A673 (cell line): Measurements from ENCODE around the gene EVPL. TPM values are rescaled to one million over a fixed set of nuclear protein-coding genes. Genes with fewer than 3 reads are reported as not detected.

ENCODE experiments used
- BruUV-seq: library from RNA; stranded (reverse); fragments of 400-500 nt; replicated peaks from 2 replicates; lab custom pipeline; 2021; lab: Mats Ljungman, UMichigan
- CTCF ChIA-PET: fragments of 300-600 bp; sonication (Branson Sonifier 250); formaldehyde crosslinking; loops from one replicate; lab custom pipeline; 2022; ENCODE audit warnings: antibody characterized with exemption; lab: Charles Lee
- POLR2A ChIA-PET: fragments of 300-600 bp; sonication (Branson Sonifier 250); formaldehyde crosslinking; loops from one replicate; lab custom pipeline; 2022; ENCODE audit warnings: antibody characterized with exemption; ENCODE audit not compliant: low non-redundant PET; lab: Charles Lee
- DNase-seq: peaks from one replicate; pipeline ENCODE4 v3.0.0-alpha.2; 2015; ENCODE audit warnings: low spot score
- H3K27ac ChIP-seq: fragments of 200-600 bp; sonication (generic); 2 replicates; pipeline ENCODE4 v1.5.1; 2016; ENCODE audit warnings: mixed run types, low read depth, mild to moderate bottlenecking, mixed read lengths, antibody characterized with exemption, low read length; ENCODE audit not compliant: poor library complexity, severe bottlenecking
- H3K27me3 ChIP-seq: fragments of 200-600 bp; sonication (generic); replicated peaks from 2 replicates; pipeline ENCODE4 v1.6.1; 2017; ENCODE audit warnings: mixed run types, low read depth, mild to moderate bottlenecking, mixed read lengths, antibody characterized with exemption, low read length; ENCODE audit not compliant: insufficient read depth, poor library complexity
- H3K36me3 ChIP-seq: fragments of 200-600 bp; sonication (generic); 2 replicates; pipeline ENCODE4 v1.6.1; 2016; ENCODE audit warnings: mixed run types, mild to moderate bottlenecking, mixed read lengths, antibody characterized with exemption, low read length; ENCODE audit not compliant: insufficient read depth, poor library complexity, severe bottlenecking
- H3K4me1 ChIP-seq: fragments of 200-600 bp; sonication (generic); 2 replicates; pipeline ENCODE4 v1.6.1; 2017; ENCODE audit warnings: mixed run types, mild to moderate bottlenecking, mixed read lengths, antibody characterized with exemption, low read length; ENCODE audit not compliant: insufficient read depth, poor library complexity, severe bottlenecking
- H3K4me3 ChIP-seq: fragments of 200-600 bp; sonication (generic); 2 replicates; pipeline ENCODE4 v1.5.1; 2016; ENCODE audit warnings: low read depth, mixed run types, mild to moderate bottlenecking, mixed read lengths, low read length; ENCODE audit not compliant: poor library complexity, severe bottlenecking
- H3K9me3 ChIP-seq: fragments of 200-600 bp; sonication (generic); 2 replicates; pipeline ENCODE4 v1.6.1; 2016; ENCODE audit warnings: mixed run types, low read depth, mild to moderate bottlenecking, mixed read lengths, antibody characterized with exemption, low read length; ENCODE audit not compliant: poor library complexity, severe bottlenecking
- CTCF ChIP-seq: fragments of 300-800, 200-600 bp; sonication (generic); conservative IDR thresholded peaks from 2 replicates; pipeline ENCODE4 v1.5.1; 2017; ENCODE audit warnings: low read depth, mild to moderate bottlenecking, antibody characterized with exemption, low read length, moderate library complexity, mixed read lengths
- EZH2 ChIP-seq: fragments of 200-600 bp; sonication (generic); IDR thresholded peaks from 2 replicates; pipeline ENCODE4 v1.6.1; 2017; ENCODE audit warnings: borderline replicate concordance, low read depth, mild to moderate bottlenecking, mixed read lengths, antibody characterized with exemption, low read length; ENCODE audit not compliant: poor library complexity, severe bottlenecking
- intact Hi-C: fragments of 100-400 bp; cut with micrococcal nuclease; formaldehyde crosslinking; loops from one replicate; pipeline ENCODE4 v1.10.0; 2022; ENCODE audit not compliant: unreplicated experiment
- total RNA-seq: library from RNA; stranded (reverse); gene quantifications from 2 replicates; pipeline ENCODE4 v1.2.3, GENCODE V29; 2021

Gene EVPL
- total RNA-seq, 1 experiment from 2014 or later: 0.21 TPM

- H3K36me3 ChIP-seq: no peaks in the 10 kb centered on the region
- ChIA-PET CTCF (interaction anchor here (1.3 to 1.4 kb wide), 2 partner anchors 9 to 12 kb away, joined by 3 read pairs; partner anchors contain the start of gene CDK3), POLR2A (no interaction called here)
- no peaks in the 10 kb centered on the region for H3K27me3 ChIP-seq
- no peaks in the 10 kb centered on the region for H3K9me3 ChIP-seq
- intact Hi-C loops: loop anchor here (10.0 kb wide), 1 partner anchor 63 kb away; the partner anchor contains the start of genes GALR2, SRP68 and ZACN
- DNase-seq: no peak
- peaks cover 4% of the 10 kb centered on the region for H3K4me1 ChIP-seq
- H3K27ac ChIP-seq: no peak overlapping the region
- TF ChIP-seq CTCF: no peak
- no peak for TF ChIP-seq EZH2
- no TSS peak for BruUV-seq
- no peak overlapping the region for H3K4me3 ChIP-seq
Measured at GRCh38 chr17:76011951-76012350, 15.2 kb downstream of the EVPL start.

GRCh38 chr17:76009969-76010661 is 17.0 kb downstream of the EVPL start:
- no peaks in the 10 kb centered on the region for H3K9me3 ChIP-seq
- no peaks in the 10 kb centered on the region for H3K36me3 ChIP-seq
- no peaks in the 10 kb centered on the region for H3K27me3 ChIP-seq
- ChIA-PET CTCF (interaction anchor here (1.3 kb wide), 1 partner anchor 9 kb away, joined by 3 read pairs; the partner anchor contains the start of gene CDK3), POLR2A (no interaction called here)
- TF ChIP-seq CTCF (no peak), EZH2 (no peak)
- intact Hi-C loops: loop anchor here (10.0 kb wide), 1 partner anchor 65 kb away; the partner anchor contains the start of genes GALR2, SRP68 and ZACN
- no peak overlapping the region for H3K27ac ChIP-seq
- no TSS peak for BruUV-seq
- H3K4me3 ChIP-seq: no peak overlapping the region
- no peak for DNase-seq
- H3K4me1 ChIP-seq: peaks cover 4% of the 10 kb centered on the region

DNA sequence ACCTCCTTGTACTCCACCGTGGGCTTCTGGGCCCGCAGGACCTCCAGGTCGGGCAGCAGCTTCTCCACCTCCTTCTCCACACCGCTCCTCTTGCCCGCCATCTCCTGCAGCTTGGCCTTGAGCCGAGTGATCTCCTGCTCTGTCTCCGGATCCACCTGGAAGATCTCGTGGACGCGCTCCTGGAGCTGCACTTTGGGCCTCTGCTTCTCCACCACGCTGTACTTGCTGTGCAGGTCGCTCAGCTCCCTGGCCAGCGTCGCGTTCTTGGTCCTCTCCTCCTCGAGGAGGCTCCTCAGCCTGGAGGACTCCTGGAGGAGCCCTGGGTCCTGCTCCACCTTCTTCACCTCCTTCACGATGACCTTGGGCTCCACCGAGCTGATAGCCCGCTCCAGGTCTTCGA is 17.7 kb downstream of the EVPL start:
- H3K9me3 ChIP-seq: no peaks in the 10 kb centered on the region
- no peak for DNase-seq
- no TSS peak for BruUV-seq
- no peak overlapping the region for H3K4me3 ChIP-seq
- ChIA-PET POLR2A (no interaction called here), CTCF (no interaction called here)
- intact Hi-C loops: no loop called here
- TF ChIP-seq EZH2 (no peak), CTCF (no peak)
- H3K4me1 ChIP-seq: peaks cover 2% of the 10 kb centered on the region
- H3K27ac ChIP-seq: no peak overlapping the region
- H3K36me3 ChIP-seq: peaks cover 5% of the 10 kb centered on the region
- H3K27me3 ChIP-seq: no peaks in the 10 kb centered on the region
